VCaP (cell line): ENCODE measurements around the gene DNAJB13.

Source experiments
- H3K27ac ChIP-seq: fragments of 450-650 bp; 2 replicates; pipeline ENCODE4 v1.5.1; 2017
- CTCF ChIP-seq: fragments of 450-650 bp; conservative IDR thresholded peaks from 2 replicates; pipeline ENCODE4 v1.5.1; 2017; ENCODE audit warnings: mild to moderate bottlenecking, moderate library complexity

The DNAJB13 gene

DNA sequence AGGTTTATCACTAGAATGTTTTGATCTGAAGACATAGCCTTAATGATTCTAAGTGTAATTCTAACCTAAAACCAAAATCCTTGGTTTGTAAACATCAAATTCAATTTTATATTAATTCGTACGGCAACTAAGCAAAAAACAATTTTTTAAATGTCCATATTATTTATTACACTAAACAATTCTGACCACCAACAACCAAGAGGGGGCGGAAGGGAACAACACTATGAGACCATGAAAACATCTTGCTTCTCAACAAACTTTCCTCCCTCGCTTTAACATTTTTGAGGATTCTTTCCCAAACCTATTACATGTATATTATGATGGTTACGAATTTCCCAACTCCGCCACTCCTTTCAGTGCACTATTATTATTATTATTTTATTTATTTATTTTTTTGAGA lies 38.3 kb downstream of the DNAJB13 start:
- peak; percentile 51 for TF ChIP-seq CTCF
- H3K27ac ChIP-seq = no peak overlapping the region

DNA sequence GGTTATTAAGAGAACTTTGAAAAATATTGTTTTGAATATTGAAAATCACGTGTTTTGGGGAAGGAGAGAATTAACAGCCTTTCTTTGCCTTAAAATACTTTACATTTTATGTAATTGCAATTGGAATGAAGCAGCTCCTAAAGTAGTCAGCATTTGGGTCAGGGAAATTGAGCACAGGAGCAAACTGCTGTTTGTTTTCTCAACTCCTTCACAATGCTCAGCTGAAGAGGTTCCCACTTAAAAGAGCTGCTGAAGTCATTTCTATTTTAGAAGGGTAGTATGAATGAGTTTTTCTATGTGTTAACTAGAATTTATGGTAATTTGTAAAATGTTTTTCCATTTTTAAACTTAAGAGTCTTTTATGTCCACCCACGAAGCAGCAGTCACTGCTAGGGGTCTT lies 39.9 kb downstream of the DNAJB13 start:
- H3K27ac ChIP-seq = no peak overlapping the region
- TF ChIP-seq CTCF = no peak

DNA sequence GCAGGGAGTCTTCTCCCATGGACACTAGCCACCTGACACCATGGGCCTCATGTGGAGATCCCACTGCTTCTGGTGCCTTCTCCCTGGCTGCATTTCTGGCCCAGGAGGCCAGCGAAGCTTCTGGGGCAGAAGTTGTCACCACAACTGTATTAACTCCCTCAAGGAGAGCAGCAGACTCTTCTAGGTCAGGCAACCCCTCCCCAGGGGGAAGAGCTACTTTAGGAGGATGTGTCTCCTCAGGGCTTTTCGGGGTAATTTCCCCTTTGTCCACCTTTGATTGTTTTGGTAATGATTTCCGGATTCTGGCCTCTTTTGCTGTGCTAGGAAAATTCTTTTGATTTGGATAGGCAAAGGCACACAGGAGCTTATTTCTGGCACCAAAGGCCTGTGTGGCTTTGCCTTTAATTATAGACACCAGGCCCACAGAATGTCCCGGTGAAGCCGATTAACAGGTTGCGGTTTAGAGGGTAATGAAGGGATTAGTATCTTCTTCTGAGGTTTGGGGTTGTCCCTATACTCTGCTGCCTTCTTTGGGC lies 40.7 kb downstream of the DNAJB13 start:
- no peak overlapping the region for H3K27ac ChIP-seq
- TF ChIP-seq CTCF = no peak

DNA sequence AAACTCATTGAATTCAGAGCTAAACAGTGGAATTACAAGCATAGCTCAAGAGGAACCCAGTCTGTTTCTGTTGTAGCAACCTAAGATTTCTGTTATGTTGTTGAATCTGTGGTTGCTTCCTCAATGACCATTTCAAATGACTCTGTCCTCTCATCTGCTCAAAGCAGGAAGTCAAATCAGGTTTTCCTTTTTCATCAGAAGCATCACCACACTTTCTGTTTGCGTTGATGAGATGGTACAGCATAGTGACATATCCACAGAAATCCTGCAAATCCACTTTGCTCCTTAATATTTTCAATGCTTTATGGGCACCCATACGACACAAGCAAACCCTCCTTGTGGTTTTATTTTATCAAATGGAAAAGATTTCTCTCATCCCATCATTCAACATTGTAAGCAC lies 44.4 kb downstream of the DNAJB13 start:
- peak overlapping the region; percentile 54 for H3K27ac ChIP-seq
- TF ChIP-seq CTCF = no peak

- TF ChIP-seq CTCF = no peak
- peak overlapping the region; percentile 54 for H3K27ac ChIP-seq
Measured at GRCh38 chr11:73995731-73996130, 44.9 kb downstream of the DNAJB13 start.

GRCh38 chr11:73996161-73996747 lies 45.4 kb downstream of the DNAJB13 start:
- H3K27ac ChIP-seq = peak overlapping the region; percentile 54
- no peak for TF ChIP-seq CTCF

DNA sequence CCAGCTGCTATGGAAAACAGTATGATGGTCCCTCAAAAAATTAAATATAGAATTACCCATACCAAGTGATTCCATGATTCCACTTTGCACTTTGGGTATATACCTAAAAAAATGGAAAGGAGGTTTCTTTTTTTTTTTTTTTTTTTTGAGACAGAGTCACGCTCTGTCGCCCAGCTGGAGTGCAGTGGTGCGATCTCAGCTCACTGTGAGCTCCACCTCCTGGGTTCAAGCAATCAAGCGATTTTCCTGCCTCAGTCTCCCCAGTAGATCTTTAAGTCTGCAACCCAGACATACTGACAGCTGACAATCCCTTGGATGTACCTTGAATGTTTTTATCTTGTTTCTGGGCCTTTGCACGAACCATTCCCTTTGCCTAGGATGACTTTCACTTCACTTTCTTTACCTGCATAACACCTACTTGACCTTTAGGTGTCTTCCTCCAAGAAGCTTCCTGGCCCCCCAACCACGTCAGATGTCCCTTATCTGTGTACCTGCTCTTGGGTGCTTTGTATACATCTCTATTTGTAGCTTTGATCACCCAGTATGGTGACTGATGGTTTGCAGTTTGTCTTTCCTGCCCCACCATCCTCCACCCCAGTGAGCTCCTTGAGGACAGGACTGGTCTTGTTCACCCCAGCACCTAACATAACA lies 46.4 kb downstream of the DNAJB13 start:
- peak overlapping the region; percentile 54 for H3K27ac ChIP-seq
- TF ChIP-seq CTCF = no peak
